ENCODE measurements around the gene TSR3. TPM values are rescaled to one million over a fixed set of nuclear protein-coding genes. Genes with fewer than 3 reads are reported as not detected.

TSR3 gene
- total and polyA plus RNA-seq, 2 of the 13 experiments (the other 11 are each of a cell fraction or from before 2014, with no cell fraction given), result 24.2 to 51.0 TPM

GRCh38 chr16:1320097-1320496, 31.6 kb downstream of the TSR3 start:
- Histone ChIP-seq H3K4me2 (ENCODE audit: low read depth, low read length) (no peak overlapping the region), H2AFZ (ENCODE audit: low read length) (no peak overlapping the region), H3K4me1 (ENCODE audit: insufficient read depth, low read length) (no peaks in the 10 kb centered on the region), H3K36me3 (replicated peaks in 1 of 2; ENCODE audit: control insufficient read depth in 1 of 2, insufficient read depth in 2 of 2, low read length in 2 of 2) (peaks cover 43 to 80% of the 10 kb centered on the region in 2 experiments; a peak in 4 of 5 replicates), H4K20me1 (ENCODE audit: insufficient read depth, low read length) (peaks cover 6% of the 10 kb centered on the region; the same call in 1 of the 2 replicates), H3K79me2 (ENCODE audit: insufficient read depth, low read length) (peaks cover 12% of the 10 kb centered on the region), H3K27me3 (ENCODE audit: control insufficient read depth in 1 of 2, insufficient read depth in 2 of 2, low read length in 2 of 2) (no peaks in the 10 kb centered on the region), H3K9ac (ENCODE audit: insufficient read depth, low read depth, low read length) (no peak overlapping the region), H3K27ac (ENCODE audit: extremely low read length, insufficient read depth, low read length) (no peak overlapping the region), H3K9me3 (ENCODE audit: low read length) (no peaks in the 10 kb centered on the region), H3K4me3 (replicated peaks in 1 of 3; ENCODE audit: insufficient read depth in 1 of 3, low read depth in 2 of 3, low read length in 3 of 3) (no peak overlapping the region)
- POLR2A ChIA-PET, result no interaction called here
- ATAC-seq (no peak), FAIRE-seq (no peak), DNase-seq (ENCODE audit: low spot score) (no peak)
- in situ Hi-C loops (cut with HindIII; ENCODE audit: extremely low pct_ligation_motif_present, low pct_unique_long_range_greater_than_20kb) (no loop called here), intact Hi-C loops (cut with micrococcal nuclease; ENCODE audit: unreplicated experiment) (no loop called here)
- no TSS peak for BruUV-seq (replicated peaks)
- 88% methylated on average over 12 of the region's 12 CpGs for WGBS (ENCODE audit: low lambda C conversion rate)
- CTCF ChIA-PET (ENCODE audit: low intra/inter-chr PET ratio, low total read pairs), result no interaction called here
- TF ChIP-seq HNF4G (IDR thresholded peaks at IDR 0.05; ENCODE audit: borderline replicate concordance, low read depth, low read length) (no peak), HNF4G (CRISPR knock-in tag; IDR thresholded peaks at IDR 0.05; ENCODE audit: borderline replicate concordance, low read depth) (no peak), LBX2 (CRISPR knock-in tag; IDR thresholded peaks at IDR 0.05; ENCODE audit: borderline replicate concordance) (no peak), PAXIP1 (CRISPR knock-in tag; conservative IDR thresholded peaks at IDR 0.05) (no peak), ZNF800 (CRISPR knock-in tag; IDR thresholded peaks at IDR 0.05) (no peak), ARHGAP35 (CRISPR knock-in tag; IDR thresholded peaks at IDR 0.05; ENCODE audit: borderline replicate concordance) (no peak), HNRNPUL1 (IDR thresholded peaks at IDR 0.05; ENCODE audit: low read depth, low read length) (no peak), RARA (CRISPR knock-in tag; IDR thresholded peaks at IDR 0.05) (no peak), RBFOX2 (IDR thresholded peaks at IDR 0.05; ENCODE audit: low read depth, low read length) (no peak), SETDB1 (CRISPR knock-in tag; IDR thresholded peaks at IDR 0.05; ENCODE audit: borderline replicate concordance) (no peak), NR1H2 (CRISPR knock-in tag; IDR thresholded peaks at IDR 0.05; ENCODE audit: borderline replicate concordance, low read depth) (no peak), ZNF136 (CRISPR knock-in tag; IDR thresholded peaks at IDR 0.05; ENCODE audit: low read depth) (no peak), REST (IDR thresholded peaks at IDR 0.05; ENCODE audit: borderline replicate concordance in 1 of 2, low read depth in 1 of 2, low read length in 2 of 2) (no peak), HNRNPK (IDR thresholded peaks at IDR 0.05; ENCODE audit: low read depth, low read length, poor library complexity, severe bottlenecking) (no peak), ZNF263 (CRISPR knock-in tag; IDR thresholded peaks at IDR 0.05) (no peak)
